ENCODE data around the gene MISP. TPM values are rescaled to one million over a fixed set of nuclear protein-coding genes. Genes with fewer than 3 reads are reported as not detected.

MISP gene
- polyA plus RNA-seq, 2 of the 4 experiments (the other 2 are of a cell fraction) = 46.5 to 62.7 TPM

- TF ChIP-seq CHD2 (IDR thresholded peaks at IDR 0.05; ENCODE audit: low read length, partially characterized antibody) (no peak), ZNF302 (CRISPR knock-in tag; IDR thresholded peaks at IDR 0.05) (no peak), SREBF2 (IDR thresholded peaks at IDR 0.05) (no peak), POLR2A (IDR thresholded peaks at IDR 0.05; ENCODE audit: low read length) (no peak), KDM1A (IDR thresholded peaks at IDR 0.05; ENCODE audit: low read depth) (no peak)
- TF ChIP-seq, protein P1, sequence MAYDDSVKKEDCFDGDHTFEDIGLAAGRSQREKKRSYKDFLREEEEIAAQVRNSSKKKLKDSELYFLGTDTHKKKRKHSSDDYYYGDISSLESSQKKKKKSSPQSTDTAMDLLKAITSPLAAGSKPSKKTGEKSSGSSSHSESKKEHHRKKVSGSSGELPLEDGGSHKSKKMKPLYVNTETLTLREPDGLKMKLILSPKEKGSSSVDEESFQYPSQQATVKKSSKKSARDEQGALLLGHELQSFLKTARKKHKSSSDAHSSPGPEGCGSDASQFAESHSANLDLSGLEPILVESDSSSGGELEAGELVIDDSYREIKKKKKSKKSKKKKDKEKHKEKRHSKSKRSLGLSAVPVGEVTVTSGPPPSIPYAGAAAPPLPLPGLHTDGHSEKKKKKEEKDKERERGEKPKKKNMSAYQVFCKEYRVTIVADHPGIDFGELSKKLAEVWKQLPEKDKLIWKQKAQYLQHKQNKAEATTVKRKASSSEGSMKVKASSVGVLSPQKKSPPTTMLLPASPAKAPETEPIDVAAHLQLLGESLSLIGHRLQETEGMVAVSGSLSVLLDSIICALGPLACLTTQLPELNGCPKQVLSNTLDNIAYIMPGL (CRISPR knock-in tag; IDR thresholded peaks at IDR 0.05; ENCODE audit: borderline replicate concordance) = no peak
These were observed 51.7 kb downstream of the MISP start (continued) for GRCh38 chr19:802498-803098.

GRCh38 chr19:803099-803561 is 52.2 kb downstream of the MISP start:
- no peak for TF ChIP-seq E2F6 (IDR thresholded peaks at IDR 0.05; ENCODE audit: borderline replicate concordance, low read depth)
- TF ChIP-seq HOXA7 (CRISPR knock-in tag; IDR thresholded peaks at IDR 0.05) = no peak
- TF ChIP-seq, protein P1 (CRISPR knock-in tag; IDR thresholded peaks at IDR 0.05; ENCODE audit: borderline replicate concordance) = no peak
- no peak for TF ChIP-seq HDAC2 (IDR thresholded peaks at IDR 0.05)
- no peak for TF ChIP-seq NR3C1 (IDR thresholded peaks at IDR 0.05)
- no peak for TF ChIP-seq ZFP36 (IDR thresholded peaks at IDR 0.05; ENCODE audit: borderline replicate concordance, partially characterized antibody)
- H3K4me3 ChIP-seq = no peak overlapping the region
- no peak for DNase-seq (ENCODE audit: low read depth in 1 of 2, low spot score in 1 of 2)
- POLR2A ChIA-PET = interaction anchor here (1.3 kb wide), 1 partner anchor 51 kb away, joined by 4 read pairs; no protein-coding TSS in a partner anchor
- no peaks in the 10 kb centered on the region for H3K9me3 ChIP-seq
- no peak for FAIRE-seq
- H3K4me1 ChIP-seq = peaks cover 42% of the 10 kb centered on the region
- 91% methylated on average over 12 of the region's 17 CpGs for WGBS (ENCODE audit: missing lambda C conversion rate)
- peak overlapping the region; percentile 86; the same call in 2 of the 3 replicates for H3K4me2 ChIP-seq
- CTCF ChIA-PET = interaction anchor here (1.7 kb wide), 1 partner anchor 30 kb away, joined by 3 read pairs; no protein-coding TSS in a partner anchor
- no peak overlapping the region for H3K27ac ChIP-seq
- no peak for ATAC-seq

GRCh38 chr19:803686-804418 is 52.9 kb downstream of the MISP start:
- WGBS (ENCODE audit: missing lambda C conversion rate) = 93% methylated on average over 23 of the region's 31 CpGs
- ChIA-PET CTCF (interaction anchor here (1.7 kb wide), 1 partner anchor 31 kb away, joined by 3 read pairs; no protein-coding TSS in a partner anchor), POLR2A (interaction anchor here (0.5 to 1.3 kb wide), 2 partner anchors 30 to 52 kb away, joined by 3 to 4 read pairs; no protein-coding TSS in a partner anchor)
- FAIRE-seq (no peak), DNase-seq (ENCODE audit: low read depth in 1 of 2, low spot score in 1 of 2) (no peak), ATAC-seq (no peak)
- TF ChIP-seq POLR2AphosphoS2 (conservative IDR thresholded peaks at IDR 0.05; ENCODE audit: low read length) (no peak), FOSL2 (IDR thresholded peaks at IDR 0.05) (no peak), FOSL2 (CRISPR knock-in tag; IDR thresholded peaks at IDR 0.05) (no peak)
- no peaks in the 10 kb centered on the region for H3K9me3 ChIP-seq
- peaks cover 42% of the 10 kb centered on the region for H3K4me1 ChIP-seq
- no peak overlapping the region for H3K4me3 ChIP-seq
- no peak overlapping the region for H3K27ac ChIP-seq
- no peak overlapping the region for H3K4me2 ChIP-seq
